Activated naive CD8-positive, alpha-beta T cell treated with anti-CD3 and anti-CD28 coated beads, Interleukin-2, amount 10 ng/mL, durations not matched to agents 7 days and 5 days (primary cell): ENCODE measurements around the gene C2CD4A. TPM values are rescaled to one million over a fixed set of nuclear protein-coding genes. Genes with fewer than 3 reads are reported as not detected.
A peak's percentile ranks its signal among the peaks of the same experiment; 100 is the strongest.

ENCODE experiments used
- ATAC-seq: fragments of 150-1000 bp; cut with Tn5 transposase; one replicate; pipeline ENCODE4 v1.10.0; 2021; ENCODE audit warnings: low read depth, moderate library complexity
- POLR2A ChIA-PET: fragments of 350-600 bp; sonication (Branson Sonifier 250); formaldehyde crosslinking; loops from one replicate; lab custom pipeline; 2021; ENCODE audit warnings: antibody characterized with exemption; lab: Charles Lee
- DNase-seq: peaks from one replicate; pipeline ENCODE4 v3.0.0; 2021
- H3K27ac Mint-ChIP-seq: one replicate; pipeline ENCODE4 v1.8.0; 2022; ENCODE audit warnings: mild to moderate bottlenecking, mixed read lengths
- H3K27me3 Mint-ChIP-seq: one replicate; pipeline ENCODE4 v1.8.0; 2022; ENCODE audit warnings: mild to moderate bottlenecking, moderate library complexity, mixed read lengths
- H3K36me3 Mint-ChIP-seq: one replicate; pipeline ENCODE4 v1.8.0; 2021; ENCODE audit warnings: mild to moderate bottlenecking, mixed read lengths
- H3K4me1 Mint-ChIP-seq: one replicate; pipeline ENCODE4 v1.8.0; 2021; ENCODE audit warnings: mixed read lengths
- H3K4me3 Mint-ChIP-seq: one replicate; pipeline ENCODE4 v1.8.0; 2022; ENCODE audit warnings: mild to moderate bottlenecking, moderate library complexity, mixed read lengths
- H3K9me3 Mint-ChIP-seq: one replicate; pipeline ENCODE4 v1.8.0; 2021; ENCODE audit warnings: mixed read lengths
- total RNA-seq, 2 experiments: library from RNA; stranded (reverse); gene quantifications; one replicate each; pipeline ENCODE4 v1.2.3, GENCODE V29; 2021

C2CD4A gene
- total RNA-seq, 2 experiments from 2014 or later = not detected

DNA sequence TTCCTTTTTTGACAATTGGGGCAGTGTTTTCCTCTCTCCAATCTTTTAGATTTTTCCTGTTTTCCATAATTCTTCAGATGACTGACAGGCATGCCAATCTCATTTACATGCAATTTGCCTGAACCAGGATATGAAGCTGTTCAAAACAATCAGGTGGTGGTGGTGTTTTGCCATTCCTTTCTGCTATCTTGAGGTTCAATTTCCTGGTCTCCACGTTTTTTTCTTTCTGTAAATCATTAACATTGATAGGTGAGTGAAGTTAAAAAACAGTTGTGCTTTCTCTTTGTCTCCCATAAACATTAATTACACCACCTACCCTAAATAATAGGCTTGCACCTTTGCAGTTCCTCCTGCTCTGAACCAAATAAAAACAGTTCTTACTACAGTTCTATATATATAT, 49.1 kb downstream of the C2CD4A start:
- H3K9me3 Mint-ChIP-seq = no peaks in the 10 kb centered on the region
- no peak overlapping the region for H3K27ac Mint-ChIP-seq
- H3K4me1 Mint-ChIP-seq = peaks cover 7% of the 10 kb centered on the region
- peaks cover 2% of the 10 kb centered on the region for H3K27me3 Mint-ChIP-seq
- H3K4me3 Mint-ChIP-seq = no peak overlapping the region
- DNase-seq = no peak
- POLR2A ChIA-PET = no interaction called here
- no peak for ATAC-seq
- H3K36me3 Mint-ChIP-seq = peaks cover 2% of the 10 kb centered on the region

GRCh38 chr15:62118520-62119226, 51.9 kb downstream of the C2CD4A start:
- POLR2A ChIA-PET = no interaction called here
- Mint-ChIP-seq H3K4me1 (peaks cover 12% of the 10 kb centered on the region), H3K4me3 (no peak overlapping the region), H3K27me3 (no peaks in the 10 kb centered on the region), H3K9me3 (no peaks in the 10 kb centered on the region), H3K36me3 (peaks cover 3% of the 10 kb centered on the region), H3K27ac (peak overlapping the region; percentile 7)
- no peak for DNase-seq
- no peak for ATAC-seq

- Mint-ChIP-seq H3K9me3 (no peaks in the 10 kb centered on the region), H3K4me1 (peaks cover 19% of the 10 kb centered on the region), H3K27ac (peak overlapping the region; percentile 7), H3K27me3 (no peaks in the 10 kb centered on the region), H3K4me3 (peak overlapping the region; percentile 3), H3K36me3 (peaks cover 3% of the 10 kb centered on the region)
- no peak for DNase-seq
- POLR2A ChIA-PET = no interaction called here
- peak; percentile 74 for ATAC-seq
Measured at GRCh38 chr15:62119227-62119864, 52.6 kb downstream of the C2CD4A start.

DNA sequence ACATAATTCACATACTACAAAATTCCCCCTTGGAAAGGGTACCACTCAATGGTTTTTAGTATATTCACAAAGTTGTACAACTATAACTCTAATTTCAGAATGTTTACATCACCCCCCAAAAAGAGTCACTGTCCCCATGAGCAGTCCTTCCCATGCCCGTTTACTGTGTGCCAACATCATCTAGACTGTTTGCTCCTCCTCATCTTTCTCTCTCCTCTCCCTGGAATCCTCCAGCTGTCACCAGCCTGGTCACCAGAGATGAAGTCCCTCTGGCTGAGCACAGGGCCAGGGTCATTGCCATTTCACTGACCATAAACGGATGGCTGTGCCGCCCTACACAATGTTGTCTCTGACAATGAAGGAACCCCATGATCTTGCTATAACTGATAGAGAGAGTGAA, 53.1 kb downstream of the C2CD4A start:
- H3K4me3 Mint-ChIP-seq = no peak overlapping the region
- no peak overlapping the region for H3K27ac Mint-ChIP-seq
- POLR2A ChIA-PET = no interaction called here
- no peak for DNase-seq
- H3K9me3 Mint-ChIP-seq = no peaks in the 10 kb centered on the region
- no peak for ATAC-seq
- H3K4me1 Mint-ChIP-seq = peaks cover 24% of the 10 kb centered on the region
- H3K27me3 Mint-ChIP-seq = no peaks in the 10 kb centered on the region
- H3K36me3 Mint-ChIP-seq = peaks cover 3% of the 10 kb centered on the region

Other genes starting within 250 kb of the C2CD4A start
- gene VPS13C, start 6.5 kb upstream of the C2CD4A start, total RNA-seq = 100 to 1,000 TPM in 1 of 2 experiments, 10 to 100 TPM in 1; 87.9 to 100 TPM
- not detected for gene C2CD4B, start 98.3 kb downstream of the C2CD4A start, total RNA-seq